ENCODE data around the gene LPAR1.

- TF ChIP-seq SUZ12 (IDR thresholded peaks at IDR 0.05), result no peak
- TF ChIP-seq SP1 (IDR thresholded peaks at IDR 0.05), result no peak
- no peak for TF ChIP-seq ELF4 (IDR thresholded peaks at IDR 0.05)
- TF ChIP-seq FOXA1 (IDR thresholded peaks at IDR 0.05), result no peak
- TF ChIP-seq, protein P1, sequence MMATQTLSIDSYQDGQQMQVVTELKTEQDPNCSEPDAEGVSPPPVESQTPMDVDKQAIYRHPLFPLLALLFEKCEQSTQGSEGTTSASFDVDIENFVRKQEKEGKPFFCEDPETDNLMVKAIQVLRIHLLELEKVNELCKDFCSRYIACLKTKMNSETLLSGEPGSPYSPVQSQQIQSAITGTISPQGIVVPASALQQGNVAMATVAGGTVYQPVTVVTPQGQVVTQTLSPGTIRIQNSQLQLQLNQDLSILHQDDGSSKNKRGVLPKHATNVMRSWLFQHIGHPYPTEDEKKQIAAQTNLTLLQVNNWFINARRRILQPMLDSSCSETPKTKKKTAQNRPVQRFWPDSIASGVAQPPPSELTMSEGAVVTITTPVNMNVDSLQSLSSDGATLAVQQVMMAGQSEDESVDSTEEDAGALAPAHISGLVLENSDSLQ (IDR thresholded peaks at IDR 0.05), result no peak
- TF ChIP-seq BHLHE40 (IDR thresholded peaks at IDR 0.05; ENCODE audit: borderline replicate concordance), result no peak
- no peak for TF ChIP-seq ZNF384 (IDR thresholded peaks at IDR 0.05)
- no peak for TF ChIP-seq HDGF (IDR thresholded peaks at IDR 0.05; ENCODE audit: borderline replicate concordance)
- TF ChIP-seq CTBP1 (IDR thresholded peaks at IDR 0.05; ENCODE audit: borderline replicate concordance), result no peak
- no peak for TF ChIP-seq FOXK2 (IDR thresholded peaks at IDR 0.05)
Observed at GRCh38 chr9:110916403-110916802, 121.9 kb downstream of the LPAR1 start.
